ENCODE results near the gene FAXDC2. TPM values are rescaled to one million over a fixed set of nuclear protein-coding genes. Genes with fewer than 3 reads are reported as not detected.
A peak's percentile ranks its signal among the peaks of the same experiment; 100 is the strongest.

FAXDC2 gene, protein sequence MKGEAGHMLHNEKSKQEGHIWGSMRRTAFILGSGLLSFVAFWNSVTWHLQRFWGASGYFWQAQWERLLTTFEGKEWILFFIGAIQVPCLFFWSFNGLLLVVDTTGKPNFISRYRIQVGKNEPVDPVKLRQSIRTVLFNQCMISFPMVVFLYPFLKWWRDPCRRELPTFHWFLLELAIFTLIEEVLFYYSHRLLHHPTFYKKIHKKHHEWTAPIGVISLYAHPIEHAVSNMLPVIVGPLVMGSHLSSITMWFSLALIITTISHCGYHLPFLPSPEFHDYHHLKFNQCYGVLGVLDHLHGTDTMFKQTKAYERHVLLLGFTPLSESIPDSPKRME
- 12.5 TPM for polyA plus RNA-seq (2013, experiment 1 of 4)
- 11.7 TPM for polyA plus RNA-seq (2013, experiment 2 of 4)
- 14.4 TPM for polyA plus RNA-seq (2013, experiment 3 of 4)
- 14.0 TPM for polyA plus RNA-seq (2013, experiment 4 of 4)

DNA sequence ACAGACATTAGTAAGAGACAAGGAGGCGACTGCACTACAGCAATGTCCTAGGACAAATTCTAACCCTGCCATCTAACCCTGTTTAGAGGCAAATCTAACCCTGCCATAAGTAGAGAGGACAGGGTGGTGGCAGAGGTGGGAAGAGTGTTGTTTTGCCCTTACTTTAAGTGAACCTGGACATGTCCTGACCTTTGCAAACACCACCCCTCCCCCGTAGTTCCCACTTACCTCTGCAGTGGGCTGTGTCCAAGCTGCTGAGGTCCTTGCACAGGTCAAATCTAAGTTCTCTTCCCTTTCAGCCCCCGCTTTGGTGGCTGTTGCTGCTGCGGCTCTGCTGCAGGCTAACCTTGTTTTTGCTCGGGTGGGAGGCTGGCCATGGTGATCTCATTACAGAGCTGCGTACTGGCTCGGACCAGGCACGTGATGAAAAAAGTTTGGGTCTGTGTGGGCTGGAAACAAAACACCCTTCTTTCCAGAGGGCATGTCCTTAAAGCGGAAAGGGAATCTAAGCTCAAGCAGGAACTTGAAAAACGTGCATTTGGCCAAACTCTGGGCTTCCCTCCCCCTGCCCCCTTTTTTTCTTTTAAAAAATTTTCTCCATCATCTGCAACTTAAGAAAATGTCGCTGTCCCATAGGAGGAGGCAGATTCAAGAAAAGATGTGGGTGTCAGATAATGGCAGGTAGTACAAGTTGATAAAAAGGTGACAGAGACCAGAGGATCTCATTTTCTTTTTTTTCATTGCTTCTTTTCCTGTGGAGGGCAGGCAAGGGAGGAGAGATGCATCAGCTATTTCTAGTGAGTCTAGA, at the start of gene FAXDC2:
TSS of gene FAXDC2 (minus strand) at position 349 of the 808 bp plus-strand sequence. CDS start 12,425 bp downstream, outside the sequence.
- Histone ChIP-seq H3K4me3 (ENCODE audit: insufficient read depth, low read depth, low read length) (peak within 1 kb of the TSS; percentile 44), H3K9me3 (ENCODE audit: control insufficient read depth, low read length) (no peaks in the 10 kb centered on the region), H3K36me3 (ENCODE audit: control insufficient read depth, insufficient read depth, low read length) (no peaks in the 10 kb centered on the region), H3K27me3 (ENCODE audit: control insufficient read depth, insufficient read depth, low read length, poor library complexity, severe bottlenecking) (no peaks in the 10 kb centered on the region), H3K27ac (ENCODE audit: insufficient read depth, low read depth, low read length, poor library complexity, severe bottlenecking) (peak within 1 kb of the TSS; percentile 38), H3K4me1 (ENCODE audit: control insufficient read depth, insufficient read depth, low read length) (no peaks in the 10 kb centered on the region)
- 10 to 14% methylated on average over 11 of the region's 11 CpGs for WGBS, 2 experiments

DNA sequence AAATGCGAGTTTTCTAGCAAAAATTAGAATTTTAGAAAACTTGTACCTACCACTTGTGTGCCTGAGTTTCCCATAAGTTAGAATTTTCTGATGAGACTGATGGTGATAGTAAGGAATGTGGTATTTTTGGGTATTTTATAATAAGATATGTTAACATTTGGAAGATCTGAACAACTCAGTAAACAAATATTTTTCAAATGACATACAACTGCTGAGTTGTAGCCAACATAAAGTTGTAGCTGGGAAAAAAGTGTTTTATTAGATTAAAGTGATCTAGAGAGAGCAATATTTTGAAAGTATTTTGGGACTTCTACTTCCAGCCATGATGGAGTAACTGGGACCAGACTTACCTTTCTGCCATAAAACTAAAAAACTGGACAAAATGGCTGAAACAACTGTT, 49.7 kb upstream of the FAXDC2 start:
- Histone ChIP-seq H3K4me3 (ENCODE audit: insufficient read depth, low read depth, low read length) (no peak overlapping the region), H3K4me1 (ENCODE audit: control insufficient read depth, insufficient read depth, low read length) (no peaks in the 10 kb centered on the region), H3K27ac (ENCODE audit: insufficient read depth, low read depth, low read length, poor library complexity, severe bottlenecking) (no peak overlapping the region), H3K9me3 (ENCODE audit: control insufficient read depth, low read length) (no peaks in the 10 kb centered on the region), H3K36me3 (ENCODE audit: control insufficient read depth, insufficient read depth, low read length) (peaks cover 47% of the 10 kb centered on the region), H3K27me3 (ENCODE audit: control insufficient read depth, insufficient read depth, low read length, poor library complexity, severe bottlenecking) (no peaks in the 10 kb centered on the region)
- 100% methylated on average over 1 of the region's 1 CpG; no CpG with 5 or more reads in 1 of the 2 experiments for WGBS, 2 experiments

DNA sequence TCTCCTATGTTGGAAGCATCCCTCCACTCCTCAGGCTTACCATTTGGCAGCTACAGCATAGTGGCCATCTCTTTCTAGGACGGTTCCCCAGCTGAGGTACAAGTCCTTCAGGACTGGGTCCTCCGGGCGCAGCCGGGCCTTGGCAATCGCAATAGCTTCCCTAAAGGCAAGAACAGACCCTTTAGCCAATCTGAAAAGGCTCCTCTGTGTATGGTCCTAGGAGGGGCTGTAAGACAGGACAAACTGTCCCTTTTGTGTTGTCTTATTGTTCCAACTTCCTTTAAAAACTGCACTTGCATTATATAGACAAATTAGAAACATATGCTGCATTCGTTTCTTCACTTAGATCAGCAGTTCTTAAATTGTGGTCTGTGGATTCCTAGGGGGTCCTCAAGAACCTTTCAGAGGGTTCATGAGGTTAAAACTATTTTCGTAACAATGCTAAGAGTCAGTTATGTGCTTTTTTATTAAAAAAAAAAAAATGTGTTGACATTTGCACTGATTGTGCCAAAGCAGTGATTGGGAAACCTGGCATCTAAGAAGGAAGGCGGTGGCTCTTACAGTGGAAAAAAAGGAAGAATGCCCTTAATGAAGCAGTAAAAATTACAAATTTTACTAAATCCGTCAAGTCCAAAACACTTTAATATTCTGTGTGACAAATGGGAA, 48.9 kb upstream of the FAXDC2 start:
- 96 to 97% methylated on average over 8 to 9 of the region's 9 CpGs for WGBS, 2 experiments
- Histone ChIP-seq H3K36me3 (ENCODE audit: control insufficient read depth, insufficient read depth, low read length) (peaks cover 40% of the 10 kb centered on the region), H3K4me3 (ENCODE audit: insufficient read depth, low read depth, low read length) (no peak overlapping the region), H3K4me1 (ENCODE audit: control insufficient read depth, insufficient read depth, low read length) (no peaks in the 10 kb centered on the region), H3K27me3 (ENCODE audit: control insufficient read depth, insufficient read depth, low read length, poor library complexity, severe bottlenecking) (no peaks in the 10 kb centered on the region), H3K9me3 (ENCODE audit: control insufficient read depth, low read length) (no peaks in the 10 kb centered on the region), H3K27ac (ENCODE audit: insufficient read depth, low read depth, low read length, poor library complexity, severe bottlenecking) (no peak overlapping the region)

DNA sequence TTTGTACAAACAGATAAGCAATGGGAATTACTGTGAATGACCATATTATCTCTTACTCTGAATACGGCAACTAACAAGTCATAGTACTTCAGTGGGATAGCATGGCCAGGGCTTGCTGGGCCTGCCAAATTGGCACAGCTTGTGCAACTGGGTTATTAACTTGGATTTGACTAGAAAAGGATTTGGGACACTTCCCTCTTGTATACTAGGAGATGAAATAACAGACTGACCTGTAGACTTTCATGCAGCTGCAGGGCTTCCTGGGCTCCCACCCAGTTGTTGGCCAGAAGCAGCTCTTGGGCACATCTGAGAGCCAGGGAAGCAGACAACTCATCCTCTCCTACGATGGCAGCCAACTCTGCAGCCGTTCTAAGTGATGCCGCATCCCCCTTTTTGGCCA, 47.8 kb upstream of the FAXDC2 start:
- no peak overlapping the region for H3K4me3 ChIP-seq (ENCODE audit: insufficient read depth, low read depth, low read length)
- peaks cover 46% of the 10 kb centered on the region for H3K36me3 ChIP-seq (ENCODE audit: control insufficient read depth, insufficient read depth, low read length)
- no peaks in the 10 kb centered on the region for H3K9me3 ChIP-seq (ENCODE audit: control insufficient read depth, low read length)
- H3K27me3 ChIP-seq (ENCODE audit: control insufficient read depth, insufficient read depth, low read length, poor library complexity, severe bottlenecking), result no peaks in the 10 kb centered on the region
- 96 to 97% methylated on average over 4 of the region's 4 CpGs for whole genome bisulfite sequencing, 2 experiments
- no peak overlapping the region for H3K27ac ChIP-seq (ENCODE audit: insufficient read depth, low read depth, low read length, poor library complexity, severe bottlenecking)
- H3K4me1 ChIP-seq (ENCODE audit: control insufficient read depth, insufficient read depth, low read length), result no peaks in the 10 kb centered on the region

DNA sequence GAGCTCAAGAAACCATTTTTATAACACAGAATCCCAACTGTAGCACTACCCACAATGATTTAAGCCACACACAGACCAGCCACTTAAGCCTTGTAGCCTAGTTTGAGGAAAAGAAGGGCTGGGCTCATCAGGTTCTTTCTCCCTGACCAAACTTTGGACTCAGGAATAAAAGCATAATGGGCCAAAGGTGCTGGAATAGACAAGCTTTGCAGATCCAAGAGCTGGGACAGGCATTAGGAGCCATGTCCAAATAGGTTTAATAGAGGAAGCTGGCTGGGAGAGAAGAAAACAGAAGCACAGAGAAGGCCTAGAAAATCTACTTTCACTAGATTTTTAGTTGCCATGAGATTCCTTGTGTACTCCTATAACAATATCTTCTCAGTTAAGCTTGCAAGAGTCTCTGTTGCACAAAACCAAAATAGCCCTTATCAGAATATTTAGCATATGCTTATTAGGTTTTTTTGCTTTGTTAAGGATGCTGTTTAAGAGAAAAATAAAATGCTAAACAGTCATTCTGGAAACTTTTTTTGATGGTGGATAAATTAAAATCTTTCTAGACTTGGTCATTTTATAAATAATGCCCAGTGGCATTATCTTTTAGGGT, 46.3 kb upstream of the FAXDC2 start:
- no peaks in the 10 kb centered on the region for H3K27me3 ChIP-seq (ENCODE audit: control insufficient read depth, insufficient read depth, low read length, poor library complexity, severe bottlenecking)
- H3K9me3 ChIP-seq (ENCODE audit: control insufficient read depth, low read length), result no peaks in the 10 kb centered on the region
- H3K27ac ChIP-seq (ENCODE audit: insufficient read depth, low read depth, low read length, poor library complexity, severe bottlenecking), result no peak overlapping the region
- H3K36me3 ChIP-seq (ENCODE audit: control insufficient read depth, insufficient read depth, low read length), result peaks cover 54% of the 10 kb centered on the region
- no peaks in the 10 kb centered on the region for H3K4me1 ChIP-seq (ENCODE audit: control insufficient read depth, insufficient read depth, low read length)
- no peak overlapping the region for H3K4me3 ChIP-seq (ENCODE audit: insufficient read depth, low read depth, low read length)

DNA sequence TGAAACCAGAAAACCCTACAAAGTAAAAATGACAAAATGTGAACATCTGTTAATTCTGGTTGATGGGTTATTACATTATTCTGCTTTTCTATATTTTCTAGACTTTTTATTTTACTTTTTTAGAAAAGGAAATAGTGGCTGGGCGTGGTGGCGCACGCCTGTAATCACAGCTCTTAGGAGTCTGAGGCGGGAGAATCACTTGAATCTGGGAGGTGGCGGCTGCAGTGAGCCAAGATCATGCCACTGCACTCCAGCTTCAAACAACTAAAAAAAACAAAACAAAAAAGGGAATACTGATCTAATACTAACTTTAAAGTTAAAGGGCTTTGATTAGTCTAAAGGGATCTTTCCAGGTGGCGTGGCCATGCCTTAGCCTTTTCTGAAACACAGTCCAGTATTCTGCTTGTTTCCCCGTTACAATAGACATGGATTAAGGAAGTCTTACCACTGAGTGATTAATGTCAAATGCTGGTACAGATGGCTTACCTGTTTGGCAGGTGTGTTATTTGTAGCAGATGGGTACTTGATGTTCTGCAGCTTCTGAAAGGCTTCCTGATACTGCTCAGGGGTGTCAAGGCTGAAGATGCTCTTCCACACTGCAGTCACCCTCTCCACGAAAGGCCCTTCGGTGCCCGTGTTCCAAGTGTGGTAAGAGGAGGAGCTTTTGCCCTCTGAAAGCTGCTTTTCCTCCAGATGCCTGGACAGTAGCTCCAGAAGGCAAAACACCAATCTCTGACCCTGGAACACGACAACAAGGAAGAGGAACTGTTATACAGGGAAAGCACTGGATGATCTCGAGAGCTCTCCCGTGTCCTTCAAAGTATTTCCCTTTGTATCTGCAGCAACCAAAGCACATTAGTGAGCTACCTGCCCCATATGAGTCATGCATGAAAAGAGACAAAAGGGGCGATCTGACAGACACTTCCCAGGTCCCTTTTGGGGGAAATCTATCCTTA, 45.5 kb upstream of the FAXDC2 start:
- WGBS, 2 experiments, result 92% methylated on average over 14 of the region's 14 CpGs
- Histone ChIP-seq H3K36me3 (ENCODE audit: control insufficient read depth, insufficient read depth, low read length) (peaks cover 56% of the 10 kb centered on the region), H3K9me3 (ENCODE audit: control insufficient read depth, low read length) (no peaks in the 10 kb centered on the region), H3K4me3 (ENCODE audit: insufficient read depth, low read depth, low read length) (no peak overlapping the region), H3K27ac (ENCODE audit: insufficient read depth, low read depth, low read length, poor library complexity, severe bottlenecking) (no peak overlapping the region), H3K4me1 (ENCODE audit: control insufficient read depth, insufficient read depth, low read length) (no peaks in the 10 kb centered on the region), H3K27me3 (ENCODE audit: control insufficient read depth, insufficient read depth, low read length, poor library complexity, severe bottlenecking) (no peaks in the 10 kb centered on the region)

DNA sequence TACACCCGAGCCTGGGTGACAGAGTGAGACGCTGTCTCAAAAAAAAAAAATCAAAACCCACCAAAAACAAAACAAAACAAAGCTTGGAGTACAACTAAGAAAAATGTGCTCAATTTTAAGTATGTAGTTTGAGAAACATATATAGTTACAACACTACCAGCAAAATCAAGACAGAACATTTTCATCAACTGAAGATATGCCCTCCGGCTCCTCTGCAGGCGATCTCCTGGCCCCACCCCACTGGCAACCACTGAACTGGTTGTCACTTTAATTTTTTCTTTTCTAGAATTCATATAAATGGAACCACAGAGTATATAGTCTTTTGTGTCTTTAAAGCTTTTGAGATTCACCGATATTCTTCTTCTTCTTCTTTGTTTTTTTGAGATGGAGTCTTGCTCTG, 43.0 kb upstream of the FAXDC2 start:
- peaks cover 59% of the 10 kb centered on the region for H3K36me3 ChIP-seq (ENCODE audit: control insufficient read depth, insufficient read depth, low read length)
- H3K9me3 ChIP-seq (ENCODE audit: control insufficient read depth, low read length), result no peaks in the 10 kb centered on the region
- 84 to 91% methylated on average over 5 of the region's 5 CpGs for WGBS, 2 experiments
- no peak overlapping the region for H3K27ac ChIP-seq (ENCODE audit: insufficient read depth, low read depth, low read length, poor library complexity, severe bottlenecking)
- no peaks in the 10 kb centered on the region for H3K4me1 ChIP-seq (ENCODE audit: control insufficient read depth, insufficient read depth, low read length)
- H3K4me3 ChIP-seq (ENCODE audit: insufficient read depth, low read depth, low read length), result no peak overlapping the region
- no peaks in the 10 kb centered on the region for H3K27me3 ChIP-seq (ENCODE audit: control insufficient read depth, insufficient read depth, low read length, poor library complexity, severe bottlenecking)

DNA sequence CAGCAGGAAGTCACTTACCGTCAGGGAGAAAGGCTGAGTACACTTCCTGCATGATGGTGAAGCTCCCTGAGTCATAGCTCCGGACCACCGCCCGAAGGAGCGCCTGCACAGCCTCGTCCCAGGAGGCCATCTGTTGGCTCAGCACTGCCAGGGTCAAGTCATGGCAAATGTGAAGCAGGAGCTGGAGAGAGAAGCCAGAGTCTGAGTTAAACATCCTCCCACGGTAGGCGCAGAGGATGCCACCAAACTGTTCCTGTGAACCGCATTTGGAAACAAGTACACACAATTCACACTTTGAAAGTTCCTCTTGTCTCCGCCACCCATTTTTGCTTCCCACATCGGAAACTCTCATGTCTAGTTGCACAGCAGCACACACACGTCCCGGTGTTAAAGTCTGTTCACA, 42.0 kb upstream of the FAXDC2 start:
- Histone ChIP-seq H3K27me3 (ENCODE audit: control insufficient read depth, insufficient read depth, low read length, poor library complexity, severe bottlenecking) (no peaks in the 10 kb centered on the region), H3K36me3 (ENCODE audit: control insufficient read depth, insufficient read depth, low read length) (peaks cover 64% of the 10 kb centered on the region), H3K4me3 (ENCODE audit: insufficient read depth, low read depth, low read length) (no peak overlapping the region), H3K4me1 (ENCODE audit: control insufficient read depth, insufficient read depth, low read length) (no peaks in the 10 kb centered on the region), H3K9me3 (ENCODE audit: control insufficient read depth, low read length) (no peaks in the 10 kb centered on the region), H3K27ac (ENCODE audit: insufficient read depth, low read depth, low read length, poor library complexity, severe bottlenecking) (no peak overlapping the region)
- WGBS, 2 experiments, result 86 to 88% methylated on average over 13 of the region's 13 CpGs

DNA sequence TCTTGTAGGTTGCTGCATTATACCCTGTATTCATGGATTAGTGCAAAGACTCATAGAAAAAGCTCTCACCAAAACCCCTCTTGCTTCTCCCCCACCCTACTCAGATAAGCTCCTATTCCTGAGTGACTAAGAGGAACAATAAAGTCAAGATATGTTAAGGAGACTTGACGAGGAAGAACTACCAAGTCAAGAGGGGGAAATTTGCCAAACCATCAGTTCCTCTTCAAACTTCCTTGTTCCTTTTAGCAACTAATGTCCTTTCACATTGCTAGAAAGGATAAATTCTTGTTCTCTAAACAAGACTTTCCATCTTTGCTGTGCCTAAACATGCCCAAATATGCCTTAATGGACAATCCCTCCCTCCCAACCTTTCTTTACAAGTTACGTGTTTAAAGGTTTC, 35.0 kb upstream of the FAXDC2 start:
- 97 to 99% methylated on average over 2 of the region's 2 CpGs for WGBS, 2 experiments
- Histone ChIP-seq H3K27ac (ENCODE audit: insufficient read depth, low read depth, low read length, poor library complexity, severe bottlenecking) (no peak overlapping the region), H3K4me3 (ENCODE audit: insufficient read depth, low read depth, low read length) (no peak overlapping the region), H3K9me3 (ENCODE audit: control insufficient read depth, low read length) (peaks cover 10% of the 10 kb centered on the region), H3K4me1 (ENCODE audit: control insufficient read depth, insufficient read depth, low read length) (no peaks in the 10 kb centered on the region), H3K27me3 (ENCODE audit: control insufficient read depth, insufficient read depth, low read length, poor library complexity, severe bottlenecking) (no peaks in the 10 kb centered on the region), H3K36me3 (ENCODE audit: control insufficient read depth, insufficient read depth, low read length) (peaks cover 55% of the 10 kb centered on the region)

Data from ectodermal cell (in vitro differentiated cells).